Thyroid gland (tissue), 4 donors: Measurements from ENCODE around the gene OSGIN1.

ENCODE experiments used
- POLR2A ChIP-seq, 2 donors: fragments of 450-650 bp; IDR thresholded peaks; one replicate each; pipeline ENCODE4 v1.6.1; 2017; ENCODE audit warnings: antibody characterized with exemption in 2 of 2, mild to moderate bottlenecking in 2 of 2, moderate library complexity in 1 of 2
- TF ChIP-seq, protein P1 (sequence below), 6 experiments: fragments of 200-600 bp in 3 of 6; fragments of 450-650 bp in 3 of 6; sonication (generic) in 3 of 6; IDR thresholded peaks; one replicate each; pipeline ENCODE4 v1.5.1; 2016 to 2019; ENCODE audit warnings: antibody characterized with exemption in 6 of 6, mild to moderate bottlenecking in 2 of 6, inconsistent platforms in 1 of 6, moderate library complexity in 1 of 6

DNA sequence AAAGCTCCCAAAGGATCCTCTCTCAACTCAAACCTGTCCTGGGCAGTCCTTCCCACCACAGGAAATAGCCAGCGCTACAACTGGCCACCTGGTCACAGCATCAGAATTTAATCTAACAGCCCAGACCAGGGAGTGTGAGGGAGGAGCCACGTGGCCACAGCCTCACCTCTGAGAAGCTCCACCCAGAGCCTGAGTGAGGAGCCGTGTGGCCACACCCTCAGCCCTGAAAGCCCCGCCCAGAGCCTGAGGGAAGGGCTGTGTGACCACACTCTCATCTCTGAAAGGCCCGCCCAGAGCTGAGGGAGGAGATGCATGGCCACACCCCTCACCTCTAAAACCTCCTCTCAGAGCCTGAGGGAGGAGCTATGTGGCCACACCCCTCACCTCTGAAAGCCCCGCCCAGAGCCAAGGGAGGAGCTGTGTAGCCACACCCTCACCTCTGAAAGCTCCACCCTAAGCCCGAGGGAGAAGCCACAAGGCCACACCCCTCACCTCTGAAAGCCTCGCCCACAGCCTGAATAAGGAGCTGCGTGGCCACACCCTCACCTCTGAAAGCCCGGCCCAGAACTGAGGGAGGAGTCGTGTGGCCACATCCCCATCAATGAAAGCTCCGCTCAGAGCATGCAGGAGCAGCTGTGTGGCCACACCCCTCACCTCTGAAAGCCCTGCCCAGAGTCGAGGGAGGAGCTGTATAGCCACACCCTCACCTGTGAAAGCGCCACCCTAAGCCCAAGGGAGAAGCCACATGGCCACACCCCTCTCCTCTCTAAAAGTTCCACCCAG, 60.9 kb downstream of the OSGIN1 start:
- TF ChIP-seq, protein P1, sequence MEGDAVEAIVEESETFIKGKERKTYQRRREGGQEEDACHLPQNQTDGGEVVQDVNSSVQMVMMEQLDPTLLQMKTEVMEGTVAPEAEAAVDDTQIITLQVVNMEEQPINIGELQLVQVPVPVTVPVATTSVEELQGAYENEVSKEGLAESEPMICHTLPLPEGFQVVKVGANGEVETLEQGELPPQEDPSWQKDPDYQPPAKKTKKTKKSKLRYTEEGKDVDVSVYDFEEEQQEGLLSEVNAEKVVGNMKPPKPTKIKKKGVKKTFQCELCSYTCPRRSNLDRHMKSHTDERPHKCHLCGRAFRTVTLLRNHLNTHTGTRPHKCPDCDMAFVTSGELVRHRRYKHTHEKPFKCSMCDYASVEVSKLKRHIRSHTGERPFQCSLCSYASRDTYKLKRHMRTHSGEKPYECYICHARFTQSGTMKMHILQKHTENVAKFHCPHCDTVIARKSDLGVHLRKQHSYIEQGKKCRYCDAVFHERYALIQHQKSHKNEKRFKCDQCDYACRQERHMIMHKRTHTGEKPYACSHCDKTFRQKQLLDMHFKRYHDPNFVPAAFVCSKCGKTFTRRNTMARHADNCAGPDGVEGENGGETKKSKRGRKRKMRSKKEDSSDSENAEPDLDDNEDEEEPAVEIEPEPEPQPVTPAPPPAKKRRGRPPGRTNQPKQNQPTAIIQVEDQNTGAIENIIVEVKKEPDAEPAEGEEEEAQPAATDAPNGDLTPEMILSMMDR (IDR thresholded peaks at IDR 0.05): no peak
- no peak for TF ChIP-seq POLR2A (IDR thresholded peaks at IDR 0.05)
